ENCODE data around the gene EAF1.
"Not testable (repeated sequence)": the region's sequence is repeated elsewhere in the genome, so short reads cannot be mapped to it uniquely, and the experiment has no call there.

The EAF1 gene

DNA sequence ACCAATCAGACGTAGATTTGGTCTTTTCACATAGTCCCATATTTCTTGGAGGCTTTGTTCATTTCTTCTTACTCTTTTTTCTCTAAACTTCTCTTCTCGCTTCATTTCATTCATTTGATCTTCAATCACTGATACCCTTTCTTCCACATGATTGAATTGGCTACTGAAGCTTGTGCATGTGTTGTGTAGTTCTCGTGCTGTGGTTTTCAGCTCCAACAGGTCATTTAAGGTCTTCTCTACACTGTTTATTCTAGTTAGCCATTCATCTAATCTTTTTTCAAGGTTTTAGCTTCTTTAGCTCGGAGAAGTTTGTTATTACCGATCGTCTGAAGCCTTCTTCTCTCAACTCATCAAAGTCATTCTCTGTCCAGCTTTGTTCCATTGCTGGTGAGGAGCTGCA lies 57.2 kb downstream of the EAF1 start:
- DNase-seq (ENCODE audit: low read depth), result not testable (repeated sequence)

DNA sequence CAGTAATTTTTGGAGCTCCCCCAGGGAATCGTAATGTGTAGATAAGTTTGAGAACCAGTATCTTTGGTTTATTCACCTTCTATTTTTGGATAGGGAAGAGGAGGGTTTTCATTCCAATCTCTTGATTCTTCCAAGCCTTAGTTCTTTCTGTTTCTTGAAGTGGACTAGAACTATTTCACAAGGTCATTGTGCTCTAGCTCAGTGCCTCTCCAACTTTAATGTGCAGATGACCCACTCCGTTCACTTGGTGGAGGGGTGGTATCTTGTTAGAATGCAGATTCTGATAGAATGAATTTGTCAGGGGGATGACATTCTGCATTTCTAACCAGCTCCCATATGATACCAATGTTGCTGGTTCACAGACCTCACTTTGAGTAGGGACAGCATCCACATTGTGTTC lies 58.6 kb downstream of the EAF1 start:
- DNase-seq (ENCODE audit: low read depth), result no peak

DNA sequence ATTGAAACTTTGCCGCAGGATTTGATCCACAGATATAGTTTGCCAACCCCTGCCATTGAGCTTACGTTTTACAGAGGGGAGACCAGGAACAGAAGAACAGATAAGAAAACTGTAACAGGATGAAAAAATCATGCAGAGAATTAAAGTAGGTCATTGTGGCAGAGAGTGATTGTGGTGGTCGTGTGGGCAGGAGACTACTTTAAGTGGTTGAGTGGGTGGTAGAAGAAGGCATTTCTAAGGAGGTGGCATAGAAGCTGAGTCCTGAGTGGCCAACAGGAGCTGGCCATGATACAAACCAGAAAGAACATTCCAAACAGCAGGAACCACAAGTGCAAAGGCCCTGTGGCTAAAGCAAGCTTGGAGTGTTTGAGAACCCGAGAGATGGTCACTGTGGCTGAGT lies 59.6 kb downstream of the EAF1 start:
- DNase-seq (ENCODE audit: low read depth), result no peak

DNA sequence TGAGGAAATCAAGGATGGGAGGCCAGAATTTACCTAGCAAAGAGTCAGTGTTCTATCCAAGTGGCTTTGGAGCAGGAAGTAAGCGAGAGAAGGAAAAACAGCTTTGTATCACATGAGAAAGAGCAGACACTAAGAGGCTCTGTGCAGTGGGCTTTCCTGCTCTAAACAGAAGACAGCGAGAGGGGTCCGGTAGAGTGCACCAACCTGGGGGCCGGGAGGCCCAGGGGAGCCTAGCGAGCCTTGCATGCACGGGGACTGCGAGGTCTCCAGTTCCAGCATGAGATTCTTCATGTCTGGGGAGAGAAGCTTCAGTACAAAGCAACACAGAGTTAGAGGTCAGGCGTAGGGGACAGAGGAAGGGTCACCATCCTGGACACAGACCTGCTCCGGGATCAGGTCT lies 60.6 kb downstream of the EAF1 start:
- no peak for DNase-seq (ENCODE audit: low read depth)

DNA sequence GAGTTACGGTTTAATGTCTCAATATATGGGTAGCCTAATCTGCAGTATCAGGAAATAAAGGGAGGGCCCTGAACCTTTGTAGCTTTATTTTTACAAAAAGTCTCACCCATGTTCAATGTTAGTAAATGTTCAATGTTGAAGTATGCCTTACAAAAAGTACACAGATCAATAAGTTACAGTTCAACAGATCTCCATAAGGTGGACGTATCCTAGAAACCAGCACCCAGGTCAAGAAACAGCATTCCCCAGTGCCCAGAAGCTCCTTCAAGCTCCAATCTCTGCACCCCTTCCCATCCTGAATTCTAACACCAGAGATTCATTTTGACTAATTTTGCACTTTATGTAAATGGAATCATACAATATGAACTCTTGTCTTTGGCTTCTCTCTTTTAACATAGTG lies 62.8 kb downstream of the EAF1 start:
- DNase-seq (ENCODE audit: low read depth), result no peak

DNA sequence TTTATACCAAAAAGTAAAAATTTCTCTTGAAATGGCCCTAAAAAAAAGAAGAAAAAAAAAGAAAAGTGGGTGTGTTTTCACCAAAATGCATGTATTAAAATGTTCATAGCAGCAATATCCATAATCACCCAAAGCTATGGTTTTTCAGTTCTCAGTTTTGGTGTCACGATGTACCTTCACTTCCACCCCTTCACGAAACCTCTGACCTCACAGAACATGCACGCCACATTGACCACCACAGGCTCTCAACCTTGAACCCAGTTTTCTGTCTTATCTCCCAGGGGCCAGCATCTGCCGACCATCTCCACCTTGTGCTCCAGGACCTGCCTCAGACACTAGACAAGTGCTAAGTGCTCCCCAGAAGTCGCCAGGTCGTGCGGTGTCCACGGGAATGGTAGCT lies 63.7 kb downstream of the EAF1 start:
- DNase-seq (ENCODE audit: low read depth), result no peak

Data from iris pigment epithelial cell (primary cell).